NB4 (cell line): ENCODE data around the gene PCDHGB2.
A peak's percentile ranks its signal among the peaks of the same experiment; 100 is the strongest.
"Not testable (repeated sequence)": the region's sequence is repeated elsewhere in the genome, so short reads cannot be mapped to it uniquely, and the experiment has no call there.

Experiments used
- DNase-seq: peaks from one replicate; pipeline ENCODE4 v3.0.0; 2010; ENCODE audit warnings: low read depth
- H3K4me3 ChIP-seq: one replicate; pipeline ENCODE4 v1.5.1; 2011; ENCODE audit warnings: mild to moderate bottlenecking, low read depth, low read length, moderate library complexity
- MAX ChIP-seq: IDR thresholded peaks from 2 replicates; pipeline ENCODE4 v1.6.1; 2011; ENCODE audit warnings: low read depth, low read length
- MYC ChIP-seq: IDR thresholded peaks from 2 replicates; pipeline ENCODE4 v1.6.1; 2011; ENCODE audit warnings: low read depth, low read length
- POLR2A ChIP-seq: IDR thresholded peaks from 2 replicates; pipeline ENCODE4 v1.6.1; 2011; ENCODE audit warnings: mild to moderate bottlenecking; ENCODE audit not compliant: insufficient read length; ENCODE audit errors: extremely low read depth
- TF ChIP-seq, protein P1 (sequence below): IDR thresholded peaks from one replicate; pipeline ENCODE4 v1.5.1; 2012; ENCODE audit warnings: low read depth, low read length

PCDHGB2 gene

GRCh38 chr5:141359790-141360426 lies at the start of gene PCDHGB2:
Gene PCDHGB2 (plus strand): TSS chr5:141359994. CDS start chr5:141360136, 142 bp downstream.
- TF ChIP-seq, protein P1, sequence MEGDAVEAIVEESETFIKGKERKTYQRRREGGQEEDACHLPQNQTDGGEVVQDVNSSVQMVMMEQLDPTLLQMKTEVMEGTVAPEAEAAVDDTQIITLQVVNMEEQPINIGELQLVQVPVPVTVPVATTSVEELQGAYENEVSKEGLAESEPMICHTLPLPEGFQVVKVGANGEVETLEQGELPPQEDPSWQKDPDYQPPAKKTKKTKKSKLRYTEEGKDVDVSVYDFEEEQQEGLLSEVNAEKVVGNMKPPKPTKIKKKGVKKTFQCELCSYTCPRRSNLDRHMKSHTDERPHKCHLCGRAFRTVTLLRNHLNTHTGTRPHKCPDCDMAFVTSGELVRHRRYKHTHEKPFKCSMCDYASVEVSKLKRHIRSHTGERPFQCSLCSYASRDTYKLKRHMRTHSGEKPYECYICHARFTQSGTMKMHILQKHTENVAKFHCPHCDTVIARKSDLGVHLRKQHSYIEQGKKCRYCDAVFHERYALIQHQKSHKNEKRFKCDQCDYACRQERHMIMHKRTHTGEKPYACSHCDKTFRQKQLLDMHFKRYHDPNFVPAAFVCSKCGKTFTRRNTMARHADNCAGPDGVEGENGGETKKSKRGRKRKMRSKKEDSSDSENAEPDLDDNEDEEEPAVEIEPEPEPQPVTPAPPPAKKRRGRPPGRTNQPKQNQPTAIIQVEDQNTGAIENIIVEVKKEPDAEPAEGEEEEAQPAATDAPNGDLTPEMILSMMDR, result peak; percentile 62
- TF ChIP-seq POLR2A (no peak), MAX (no peak), MYC (no peak; the same call in 1 of the 2 replicates)
- DNase-seq, result peak; percentile 76
- H3K4me3 ChIP-seq, result peak within 1 kb of the TSS; percentile 75

GRCh38 chr5:141313711-141314110 lies 46.1 kb upstream of the PCDHGB2 start:
- no peak overlapping the region for H3K4me3 ChIP-seq
- no peak for TF ChIP-seq POLR2A
- no peak for TF ChIP-seq MYC
- TF ChIP-seq, protein P1, result no peak
- no peak for TF ChIP-seq MAX
- DNase-seq, result peak; percentile 41

DNA sequence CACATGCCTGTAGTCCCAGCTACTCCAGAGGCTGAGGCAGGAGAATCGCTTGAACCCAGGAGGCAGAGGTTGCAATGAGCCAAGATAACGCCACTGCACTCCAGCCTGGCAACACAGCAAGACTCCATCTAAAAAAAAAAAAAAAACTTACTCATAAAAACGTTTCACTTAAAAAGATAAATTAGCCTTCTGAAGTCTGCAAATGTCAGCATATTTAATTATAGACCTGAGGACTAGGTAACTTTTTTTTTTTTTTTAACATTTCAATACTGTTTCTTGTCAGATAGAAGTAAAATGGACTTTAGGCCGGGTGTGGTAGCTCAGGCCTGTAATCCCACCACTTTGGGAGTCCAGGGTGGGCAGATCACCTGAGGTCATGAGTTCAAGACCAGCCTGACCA lies 42.8 kb upstream of the PCDHGB2 start:
- H3K4me3 ChIP-seq, DNase-seq: not testable (repeated sequence)

- no peak for DNase-seq
- H3K4me3 ChIP-seq, result peak overlapping the region; percentile 91
- TF ChIP-seq MAX (no peak), MYC (no peak), POLR2A (no peak)
- TF ChIP-seq, protein P1, result no peak
Measured at GRCh38 chr5:141319202-141319601, 40.6 kb upstream of the PCDHGB2 start.

DNA sequence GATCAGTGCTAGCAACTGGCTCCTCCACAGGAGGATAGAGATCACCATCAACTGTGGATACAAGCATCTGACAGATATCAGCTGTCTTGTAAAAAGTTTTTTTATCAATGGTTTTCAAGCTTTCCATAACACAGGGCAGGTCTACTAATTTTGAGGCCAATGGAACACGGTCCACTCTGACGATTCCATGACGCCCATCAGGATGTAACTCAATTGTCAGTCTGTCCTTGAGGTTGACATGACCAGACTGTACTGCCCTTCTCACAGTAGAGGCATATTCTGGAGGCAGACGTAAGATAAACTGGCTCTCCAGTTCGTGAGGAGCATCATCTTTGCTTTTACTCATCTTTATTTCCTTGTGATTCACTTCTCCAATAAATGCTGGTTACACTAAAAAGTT lies 40.1 kb upstream of the PCDHGB2 start:
- TF ChIP-seq MAX (no peak), MYC (no peak), POLR2A (no peak)
- TF ChIP-seq, protein P1, result no peak
- no peak for DNase-seq
- peak overlapping the region; percentile 91 for H3K4me3 ChIP-seq

DNA sequence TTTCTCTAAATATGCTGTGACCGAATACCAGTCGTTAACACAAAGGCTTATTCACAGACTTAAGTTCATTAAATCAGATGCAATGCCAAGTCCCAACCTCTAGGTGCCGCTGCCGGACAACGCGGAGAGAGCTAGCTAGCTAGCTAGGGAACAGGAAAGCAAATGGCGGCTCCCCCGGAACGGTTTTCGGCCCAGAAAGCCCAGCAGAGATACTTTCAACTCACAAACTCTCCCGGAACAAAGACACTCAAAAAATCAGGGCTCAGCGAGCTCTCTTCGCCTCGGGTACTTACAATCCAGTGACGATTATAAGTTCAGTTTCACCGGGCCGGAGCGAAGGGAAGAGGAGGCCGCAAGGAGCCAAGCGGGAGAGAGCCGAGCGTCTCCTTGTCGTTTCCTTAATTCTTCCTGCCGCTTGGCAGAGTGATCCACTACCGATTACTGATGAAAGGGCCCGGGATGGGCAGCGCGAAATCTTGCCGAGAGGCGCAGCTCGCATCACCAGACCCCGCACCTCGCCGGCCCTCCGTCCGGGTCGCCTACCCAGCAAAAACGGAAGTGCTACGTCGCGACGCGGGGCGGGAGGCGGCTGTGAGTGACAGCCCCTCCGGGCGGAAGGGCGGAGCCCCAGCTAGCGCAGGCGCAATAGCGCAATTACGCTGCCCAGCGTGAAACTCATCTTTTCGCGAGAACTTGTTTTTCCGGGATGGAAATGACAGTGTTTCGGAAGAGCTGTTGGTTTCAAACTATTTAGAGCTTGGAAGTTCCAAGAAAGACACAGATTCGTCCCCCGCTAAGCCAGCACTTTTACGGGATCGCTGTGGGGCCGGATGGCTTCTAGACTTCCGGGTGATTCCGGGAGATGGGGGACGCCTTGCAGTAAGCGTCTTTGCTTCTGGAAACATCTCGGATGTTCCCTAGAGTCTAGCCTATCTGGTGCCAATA lies 39.3 kb upstream of the PCDHGB2 start, which contains the start of gene TAF7:
TAF7 (minus strand) TSS at position 560 of the 945 bp plus-strand sequence. CDS start 740 bp downstream, outside the sequence.
- DNase-seq, result peak; percentile 93
- TF ChIP-seq POLR2A, result peak; percentile 97
- peak; percentile 60 for TF ChIP-seq MAX
- 0 out of 2 replicates have a peak, but pooled peaks have one; percentile 25 for TF ChIP-seq MYC
- TF ChIP-seq, protein P1, result peak; percentile 68
- H3K4me3 ChIP-seq, result peak within 1 kb of the TSS; percentile 91
